ENCODE results near the gene ADAMTSL1. TPM values are rescaled to one million over a fixed set of nuclear protein-coding genes. Genes with fewer than 3 reads are reported as not detected.

ADAMTSL1 gene
- total and polyA plus RNA-seq, 2 of the 8 experiments (the other 6 are each of a cell fraction or from before 2014, with no cell fraction given): 0.84 to 1.1 TPM

- FAIRE-seq (no peak), DNase-seq (ENCODE audit: low read depth in 1 of 2, low spot score in 2 of 2) (no peak)
- no peak overlapping the region for H4K5ac ChIP-seq (ENCODE audit: insufficient read length, low read depth, low read length)
- no peaks in the 10 kb centered on the region for H3K27me3 ChIP-seq (replicated peaks in 1 of 4; ENCODE audit: control insufficient read depth in 3 of 4, extremely low read depth in 1 of 4, insufficient read depth in 3 of 4, low read length in 3 of 4)
- no peaks in the 10 kb centered on the region for H3K23me2 ChIP-seq (ENCODE audit: low read depth, low read length)
- no peak overlapping the region for H3K56ac ChIP-seq (replicated peaks; ENCODE audit: insufficient read length, low read depth, low read length)
- H2AK5ac ChIP-seq (ENCODE audit: low read depth, low read length): no peak overlapping the region
- H3K79me1 ChIP-seq (ENCODE audit: low read depth, low read length): no peaks in the 10 kb centered on the region
- no peak overlapping the region for H2BK5ac ChIP-seq (ENCODE audit: low read depth, low read length)
- no peaks in the 10 kb centered on the region for H3K9me3 ChIP-seq (ENCODE audit: insufficient read depth in 2 of 2, low read depth in 1 of 2, low read length in 1 of 2)
- H2AFZ ChIP-seq (ENCODE audit: low read length): no peak overlapping the region
- no peaks in the 10 kb centered on the region for H3K4me1 ChIP-seq (replicated peaks in 1 of 4; ENCODE audit: control insufficient read depth in 3 of 4, insufficient read depth in 4 of 4, low read length in 3 of 4)
- no peak overlapping the region for H3K4ac ChIP-seq (replicated peaks; ENCODE audit: insufficient read length, low read depth, low read length)
- H3K23ac ChIP-seq (ENCODE audit: insufficient read length): no peak overlapping the region
- no peak overlapping the region for H3K27ac ChIP-seq (ENCODE audit: low read depth, low read length)
- H4K91ac ChIP-seq (replicated peaks; ENCODE audit: insufficient read length, low read length): no peak overlapping the region
- H2BK15ac ChIP-seq (ENCODE audit: low read length): no peak overlapping the region
- H3K36me3 ChIP-seq (ENCODE audit: control insufficient read depth in 2 of 4, insufficient read depth in 4 of 4, low read length in 3 of 4): no peaks in the 10 kb centered on the region
- H2BK120ac ChIP-seq (replicated peaks; ENCODE audit: low read depth, low read length): no peak overlapping the region
- H4K20me1 ChIP-seq (replicated peaks in 1 of 2; ENCODE audit: control insufficient read depth in 1 of 2, insufficient read depth in 2 of 2, low read length in 2 of 2): no peaks in the 10 kb centered on the region
- H3K4me3 ChIP-seq (ENCODE audit: extremely low read depth in 1 of 4, insufficient read depth in 2 of 4, low read depth in 3 of 4, low read length in 4 of 4): no peak overlapping the region
- H2BK12ac ChIP-seq (ENCODE audit: low read depth, low read length): no peak overlapping the region
- H4K8ac ChIP-seq (ENCODE audit: extremely low read depth, insufficient read depth, low read length): no peak overlapping the region
- H3K4me2 ChIP-seq (ENCODE audit: insufficient read depth in 1 of 2, low read depth in 2 of 2, low read length in 2 of 2): no peak overlapping the region
- H3K14ac ChIP-seq (ENCODE audit: insufficient read length): no peak overlapping the region
- CTCF ChIA-PET (ENCODE audit: partially characterized antibody): interaction anchor here (1.1 to 1.8 kb wide), 2 partner anchors 21 to 43 kb away, joined by 3 to 4 read pairs; no protein-coding TSS in a partner anchor
- H3K18ac ChIP-seq (ENCODE audit: extremely low read depth, low read length): no peak overlapping the region
- POLR2A ChIA-PET (ENCODE audit: partially characterized antibody): no interaction called here
- H3K79me2 ChIP-seq (ENCODE audit: control insufficient read depth in 1 of 2, insufficient read depth in 2 of 2, low read length in 2 of 2): no peaks in the 10 kb centered on the region
- H2BK20ac ChIP-seq (ENCODE audit: low read length): no peak overlapping the region
- H3K9ac ChIP-seq (replicated peaks in 1 of 4; ENCODE audit: extremely low read depth in 1 of 4, low read depth in 3 of 4, low read length in 3 of 4): no peak overlapping the region
- no peak for TF ChIP-seq FOSL1 (IDR thresholded peaks at IDR 0.05; ENCODE audit: insufficient read depth, low read depth, low read length)
- no peak for TF ChIP-seq POU5F1 (IDR thresholded peaks at IDR 0.05; ENCODE audit: low read depth, low read length)
- no peak for TF ChIP-seq PHF8 (conservative IDR thresholded peaks at IDR 0.05; ENCODE audit: low read depth, low read length)
- no peak for TF ChIP-seq SIN3A (conservative IDR thresholded peaks at IDR 0.05 in 1 of 2, IDR thresholded peaks at IDR 0.05 in 1 of 2; ENCODE audit: low read depth in 1 of 2, low read length in 2 of 2)
- no peak for TF ChIP-seq RXRA (IDR thresholded peaks at IDR 0.05; ENCODE audit: insufficient read depth, low read depth, low read length)
- TF ChIP-seq MAX (IDR thresholded peaks at IDR 0.05): no peak
- TF ChIP-seq BCL11A (IDR thresholded peaks at IDR 0.05; ENCODE audit: low read depth in 2 of 2, low read length in 2 of 2): no peak
- TF ChIP-seq HDAC2 (IDR thresholded peaks at IDR 0.05; ENCODE audit: borderline replicate concordance in 1 of 2, low read depth in 2 of 2, low read length in 2 of 2): no peak
- no peak for TF ChIP-seq SP1 (IDR thresholded peaks at IDR 0.05; ENCODE audit: low read depth, low read length)
- TF ChIP-seq EZH2 (IDR thresholded peaks at IDR 0.05; ENCODE audit: low read depth, low read length, severe bottlenecking): no peak
Measured at GRCh38 chr9:18463991-18464390, 10.0 kb upstream of the ADAMTSL1 start.

Data from H1 (cell line).